ENCODE measurements around the gene HRH1. TPM values are rescaled to one million over a fixed set of nuclear protein-coding genes. Genes with fewer than 3 reads are reported as not detected.

The HRH1 gene
- total RNA-seq, 3 donors from 2014 or later (not counting 1 experiment from before 2014, with no cell fraction given), result not detected

- ATAC-seq, result no peak
- no peaks in the 10 kb centered on the region for H3K27me3 ChIP-seq (ENCODE audit: control insufficient read depth, insufficient read depth, low read length)
- 98% methylated on average over 2 of the region's 3 CpGs for whole genome bisulfite sequencing (ENCODE audit: insufficient coverage)
- H3K27ac ChIP-seq (ENCODE audit: low read length), result no peak overlapping the region
- Mint-ChIP-seq H3K4me1 (no peaks in the 10 kb centered on the region), H3K9me3 (no peaks in the 10 kb centered on the region), H3K27me3 (ENCODE audit: low read depth in 2 of 2) (peaks cover 7 to 9% of the 10 kb centered on the region in 2 donors), H3K27ac (no peak overlapping the region), H3K4me3 (no peak overlapping the region), H3K36me3 (no peaks in the 10 kb centered on the region)
- intact Hi-C loops (cut with micrococcal nuclease), result no loop called here
- H3K9me3 ChIP-seq (ENCODE audit: control insufficient read depth, insufficient read depth, low read length), result no peaks in the 10 kb centered on the region
- DNase-seq, result no peak
- H3K4me3 ChIP-seq (ENCODE audit: low read length), result no peak overlapping the region
- TF ChIP-seq, protein P1, sequence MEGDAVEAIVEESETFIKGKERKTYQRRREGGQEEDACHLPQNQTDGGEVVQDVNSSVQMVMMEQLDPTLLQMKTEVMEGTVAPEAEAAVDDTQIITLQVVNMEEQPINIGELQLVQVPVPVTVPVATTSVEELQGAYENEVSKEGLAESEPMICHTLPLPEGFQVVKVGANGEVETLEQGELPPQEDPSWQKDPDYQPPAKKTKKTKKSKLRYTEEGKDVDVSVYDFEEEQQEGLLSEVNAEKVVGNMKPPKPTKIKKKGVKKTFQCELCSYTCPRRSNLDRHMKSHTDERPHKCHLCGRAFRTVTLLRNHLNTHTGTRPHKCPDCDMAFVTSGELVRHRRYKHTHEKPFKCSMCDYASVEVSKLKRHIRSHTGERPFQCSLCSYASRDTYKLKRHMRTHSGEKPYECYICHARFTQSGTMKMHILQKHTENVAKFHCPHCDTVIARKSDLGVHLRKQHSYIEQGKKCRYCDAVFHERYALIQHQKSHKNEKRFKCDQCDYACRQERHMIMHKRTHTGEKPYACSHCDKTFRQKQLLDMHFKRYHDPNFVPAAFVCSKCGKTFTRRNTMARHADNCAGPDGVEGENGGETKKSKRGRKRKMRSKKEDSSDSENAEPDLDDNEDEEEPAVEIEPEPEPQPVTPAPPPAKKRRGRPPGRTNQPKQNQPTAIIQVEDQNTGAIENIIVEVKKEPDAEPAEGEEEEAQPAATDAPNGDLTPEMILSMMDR (IDR thresholded peaks at IDR 0.05), result no peak
- no peaks in the 10 kb centered on the region for H3K4me1 ChIP-seq (ENCODE audit: control insufficient read depth, insufficient read depth, low read length)
- no peaks in the 10 kb centered on the region for H3K36me3 ChIP-seq (ENCODE audit: control insufficient read depth, insufficient read depth, low read length)
These were observed 13.3 kb downstream of the HRH1 start for GRCh38 chr3:11167590-11167989.

- DNase-seq (no peak), ATAC-seq (no peak)
- Histone ChIP-seq H3K36me3 (ENCODE audit: control insufficient read depth, insufficient read depth, low read length) (no peaks in the 10 kb centered on the region), H3K27me3 (ENCODE audit: control insufficient read depth, insufficient read depth, low read length) (no peaks in the 10 kb centered on the region), H3K27ac (ENCODE audit: low read length) (no peak overlapping the region), H3K9me3 (ENCODE audit: control insufficient read depth, insufficient read depth, low read length) (no peaks in the 10 kb centered on the region), H3K4me3 (ENCODE audit: low read length) (no peak overlapping the region), H3K4me1 (ENCODE audit: control insufficient read depth, insufficient read depth, low read length) (no peaks in the 10 kb centered on the region)
- Mint-ChIP-seq H3K9me3 (no peaks in the 10 kb centered on the region), H3K27me3 (ENCODE audit: low read depth in 2 of 2) (peaks cover 0 to 6% of the 10 kb centered on the region in 2 donors), H3K4me1 (no peaks in the 10 kb centered on the region), H3K27ac (no peak overlapping the region), H3K4me3 (no peak overlapping the region), H3K36me3 (no peaks in the 10 kb centered on the region)
- intact Hi-C loops (cut with micrococcal nuclease), result no loop called here
- TF ChIP-seq, protein P1 (IDR thresholded peaks at IDR 0.05), result no peak
- 95% methylated on average over 13 of the region's 13 CpGs for WGBS (ENCODE audit: insufficient coverage)
These were observed 14.1 kb downstream of the HRH1 start for GRCh38 chr3:11168406-11168805.

DNA sequence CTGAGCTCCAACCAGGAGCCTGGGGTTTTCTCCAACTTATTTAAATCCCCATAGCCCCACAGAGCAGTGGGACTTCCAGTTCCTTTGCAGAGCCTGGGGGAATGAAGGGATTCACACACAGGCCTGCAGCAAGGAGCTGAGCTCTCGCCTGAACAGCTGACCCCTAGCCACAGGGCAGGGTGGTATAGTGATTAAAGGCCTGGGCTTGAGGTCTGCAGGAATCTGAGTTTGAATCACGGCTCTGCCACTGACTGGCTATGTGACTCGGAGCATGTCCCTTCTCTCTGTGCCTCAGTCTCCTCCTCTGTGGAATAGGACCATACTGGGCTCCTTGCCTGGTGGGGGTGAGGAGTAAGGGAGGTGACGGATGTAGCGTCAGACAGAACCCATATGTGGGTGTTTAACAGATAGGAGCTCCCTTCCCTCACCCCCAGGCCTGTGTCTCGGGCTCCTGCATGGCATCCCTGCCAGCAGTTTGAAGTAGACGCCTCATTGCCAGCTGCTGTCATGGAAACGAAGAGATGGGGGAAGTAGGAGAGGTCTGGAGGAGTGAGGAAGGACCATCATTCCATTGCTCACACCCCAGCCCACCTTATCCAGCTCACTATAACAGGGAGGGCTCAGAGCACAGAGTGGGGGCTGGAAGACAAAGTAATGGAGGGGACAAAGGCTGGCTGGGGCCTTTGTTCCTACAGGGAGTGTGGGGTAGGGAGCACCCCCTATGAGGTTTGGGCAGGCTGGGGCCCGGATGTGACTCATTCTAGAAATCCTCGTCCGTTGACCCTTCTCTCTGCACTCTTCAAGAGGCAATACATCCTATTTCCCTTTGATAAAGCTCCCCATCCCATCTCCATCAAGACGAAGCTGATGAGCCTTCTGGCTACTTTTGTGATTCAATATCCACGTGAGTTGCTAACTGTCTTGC lies 14.8 kb downstream of the HRH1 start:
- 82% methylated on average over 8 of the region's 13 CpGs for WGBS (ENCODE audit: insufficient coverage)
- Histone ChIP-seq H3K27me3 (ENCODE audit: control insufficient read depth, insufficient read depth, low read length) (no peaks in the 10 kb centered on the region), H3K27ac (ENCODE audit: low read length) (no peak overlapping the region), H3K9me3 (ENCODE audit: control insufficient read depth, insufficient read depth, low read length) (no peaks in the 10 kb centered on the region), H3K36me3 (ENCODE audit: control insufficient read depth, insufficient read depth, low read length) (no peaks in the 10 kb centered on the region), H3K4me3 (ENCODE audit: low read length) (no peak overlapping the region), H3K4me1 (ENCODE audit: control insufficient read depth, insufficient read depth, low read length) (no peaks in the 10 kb centered on the region)
- H3K27me3 Mint-ChIP-seq (ENCODE audit: low read depth in 2 of 2), result peaks cover 0 to 6% of the 10 kb centered on the region in 2 donors
- H3K27ac Mint-ChIP-seq, result no peak overlapping the region
- no peaks in the 10 kb centered on the region for H3K4me1 Mint-ChIP-seq
- H3K9me3 Mint-ChIP-seq, result no peaks in the 10 kb centered on the region
- intact Hi-C loops (cut with micrococcal nuclease), result no loop called here
- DNase-seq (no peak), ATAC-seq (no peak)
- TF ChIP-seq, protein P1 (IDR thresholded peaks at IDR 0.05), result no peak
- no peak overlapping the region for H3K4me3 Mint-ChIP-seq
- no peaks in the 10 kb centered on the region for H3K36me3 Mint-ChIP-seq
